Dedifferentiated amniotic fluid mesenchymal stem cell (primary cell): ENCODE data around the gene HYDIN.

Source experiments
- DNase-seq: peaks from one replicate; pipeline ENCODE4 v3.0.0-alpha.2; 2016; ENCODE audit errors: extremely low spot score

The HYDIN gene

DNA sequence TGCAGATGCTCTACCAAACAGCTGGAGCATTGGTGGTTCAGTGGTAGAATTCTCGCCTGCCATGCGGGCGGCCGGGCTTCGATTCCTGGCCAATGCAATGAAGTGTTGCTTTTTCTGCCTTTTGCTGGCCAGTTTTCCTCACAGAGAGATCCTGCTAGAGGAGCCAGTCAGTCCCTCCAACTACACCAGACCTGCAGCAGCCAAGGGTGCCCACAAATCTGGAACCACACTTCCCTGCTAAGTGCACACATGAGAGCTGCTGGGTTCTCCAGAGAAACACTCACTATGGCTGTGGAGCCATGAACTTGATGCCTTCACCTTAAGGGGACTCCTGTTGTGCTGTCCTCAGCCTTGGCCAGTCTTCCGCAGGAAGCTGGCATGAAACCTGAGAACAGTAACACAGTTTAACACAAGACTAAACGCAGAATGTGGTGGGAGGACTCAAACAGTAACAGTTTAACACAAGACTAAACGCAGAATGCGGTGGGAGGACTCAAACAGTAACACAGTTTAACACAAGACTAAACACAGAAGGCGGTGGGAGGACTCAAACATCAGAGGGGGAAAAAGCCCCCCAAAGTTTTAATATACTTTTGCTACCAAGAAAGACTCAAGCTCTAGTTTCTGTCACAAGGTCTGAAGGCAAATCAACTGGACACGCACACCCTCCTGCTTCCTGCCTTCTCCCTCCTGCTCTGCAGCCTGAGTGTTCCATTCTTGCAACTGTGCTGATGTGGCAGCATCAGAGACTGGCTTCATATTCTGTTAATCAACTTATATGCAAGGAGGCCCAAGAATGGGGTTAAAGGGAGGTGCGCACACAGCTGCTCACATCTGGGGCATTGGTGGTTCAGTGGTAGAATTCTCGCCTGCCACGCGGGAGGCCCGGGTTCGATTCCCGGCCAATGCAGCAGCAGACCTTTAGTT lies 441.6 kb downstream of the HYDIN start:
- peak; percentile 61 for DNase-seq

DNA sequence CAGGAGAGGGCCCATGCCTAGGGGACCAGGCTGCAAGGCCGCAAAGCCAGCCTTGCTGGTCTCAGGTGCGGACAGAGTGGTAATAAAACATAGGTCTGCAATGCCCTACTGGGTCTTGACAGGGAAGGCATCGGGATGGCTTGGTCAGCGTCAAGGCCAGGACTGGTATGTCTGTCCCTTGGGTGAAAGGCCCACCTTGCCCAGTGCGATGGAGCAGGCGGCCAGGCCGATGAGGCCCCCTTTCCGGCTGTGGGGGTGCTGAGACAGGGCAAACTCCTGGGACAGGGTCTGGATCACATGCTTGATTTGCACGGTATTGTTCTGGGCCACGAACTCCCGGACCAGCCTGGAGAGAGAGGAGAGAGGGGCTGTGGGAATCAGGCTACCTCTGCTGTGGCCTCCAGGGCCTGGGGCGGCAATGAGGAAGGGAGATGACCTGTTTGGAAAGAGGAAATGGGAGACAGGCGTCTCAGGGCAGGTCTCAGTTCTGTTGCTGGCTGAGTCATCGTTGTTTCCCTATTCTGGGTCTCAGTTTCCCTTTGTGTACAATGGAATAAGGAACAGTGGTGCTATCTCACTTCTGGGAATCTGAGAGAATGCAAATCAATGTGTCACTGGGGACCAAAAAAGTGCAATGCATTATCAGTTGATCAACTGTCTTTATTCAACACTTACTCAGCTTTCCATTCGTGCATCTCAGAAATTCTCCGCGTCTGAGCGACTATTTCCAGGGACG lies 444.3 kb downstream of the HYDIN start:
- DNase-seq = no peak

DNA sequence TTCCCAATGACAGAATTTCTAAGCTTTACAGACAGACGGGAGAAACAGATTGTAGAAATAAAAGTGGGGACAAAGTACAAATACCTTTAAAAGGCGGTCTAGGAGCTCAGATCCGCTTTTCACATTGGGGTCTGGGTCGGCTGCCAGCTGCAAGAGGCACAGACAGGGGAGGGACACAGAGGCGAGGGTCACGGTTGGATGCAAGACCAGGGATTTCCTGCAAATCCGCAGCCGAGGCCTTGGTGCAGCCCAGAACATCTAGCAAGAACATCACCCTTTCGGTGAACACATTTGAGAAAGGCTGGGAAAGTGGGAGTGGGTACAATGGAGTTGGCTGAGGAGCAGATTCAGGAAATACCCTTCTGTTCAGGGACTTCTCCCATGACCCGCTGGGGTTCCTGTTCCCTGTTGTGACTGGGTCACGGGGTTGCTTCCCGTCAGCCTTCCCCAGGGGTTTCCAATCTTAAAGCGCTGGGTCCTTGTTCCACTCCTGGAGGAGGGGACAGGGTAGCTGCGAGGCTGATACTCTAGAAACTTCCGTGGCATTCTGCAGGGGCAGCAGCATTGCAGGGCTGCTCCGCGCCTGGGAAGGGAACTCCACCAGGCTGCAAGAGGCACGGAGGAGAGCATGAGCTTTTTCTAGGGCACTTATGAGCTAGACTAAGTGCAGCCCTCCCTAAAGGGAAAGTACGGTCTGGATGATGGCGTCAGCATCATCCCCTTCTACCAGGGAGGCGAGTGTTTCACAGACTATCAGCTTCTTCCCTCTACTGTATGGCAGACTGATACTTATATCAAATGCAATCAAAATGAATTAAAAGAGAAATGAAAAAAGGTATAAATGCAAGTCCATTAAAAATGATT lies 445.6 kb downstream of the HYDIN start:
- DNase-seq = no peak

DNA sequence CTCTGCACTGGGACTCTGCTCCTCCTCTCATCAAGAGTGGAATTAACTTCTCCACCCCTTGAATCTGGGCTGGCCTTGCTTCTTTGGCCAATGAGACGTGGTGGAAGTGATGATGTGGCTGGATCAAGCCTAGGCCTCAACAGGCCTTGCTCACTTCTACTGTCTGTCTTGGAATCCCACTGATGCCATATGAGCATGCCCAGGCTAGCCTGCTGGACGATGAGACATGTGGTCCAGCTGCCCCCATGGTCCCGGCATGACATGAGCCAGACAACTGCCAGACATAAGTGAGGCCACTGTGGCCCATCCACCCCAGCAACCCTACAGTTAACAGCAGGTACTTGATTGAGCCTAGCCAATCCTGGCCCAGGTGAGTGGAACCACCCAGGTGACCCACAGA lies 448.3 kb downstream of the HYDIN start:
- no peak for DNase-seq

DNA sequence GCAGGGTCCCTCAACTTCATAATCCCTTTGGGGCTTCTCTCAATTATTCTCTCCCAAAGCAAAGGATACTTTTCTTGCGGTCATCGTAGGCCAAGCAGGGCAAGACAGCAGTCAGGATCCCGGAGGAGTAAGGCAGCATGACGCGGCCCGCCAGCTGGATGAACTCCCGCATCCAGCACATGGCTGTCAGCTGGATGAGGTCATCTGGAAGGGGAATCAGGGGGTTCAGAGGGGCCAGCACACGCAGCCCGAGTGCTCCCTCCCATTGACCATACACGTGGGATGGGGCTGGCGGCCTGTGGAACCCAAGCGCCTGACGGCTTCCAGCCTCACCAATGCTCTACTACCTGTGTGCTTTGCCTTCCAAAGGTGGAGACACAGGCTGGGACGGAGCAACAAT lies 448.7 kb downstream of the HYDIN start:
- DNase-seq = no peak

DNA sequence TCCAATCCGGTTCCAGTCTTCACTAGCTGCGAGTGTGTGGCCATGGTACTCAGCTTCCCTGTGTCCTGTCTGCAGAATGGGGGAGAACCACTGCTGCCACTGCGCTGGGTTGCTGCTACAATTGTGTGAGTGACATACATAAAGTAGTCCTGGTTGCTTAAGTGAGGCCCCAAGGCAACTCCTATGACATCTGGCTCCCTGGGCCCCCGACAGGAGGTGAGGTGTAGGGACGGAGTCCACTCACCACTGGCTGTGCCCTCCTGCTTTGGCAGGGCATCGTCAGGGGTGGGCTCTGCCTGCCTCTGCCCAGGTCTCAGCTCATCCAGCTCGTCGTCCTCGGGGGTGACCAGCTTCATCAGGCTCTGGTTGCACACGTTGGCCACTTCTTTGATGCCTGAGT lies 450.0 kb downstream of the HYDIN start:
- DNase-seq = no peak

DNA sequence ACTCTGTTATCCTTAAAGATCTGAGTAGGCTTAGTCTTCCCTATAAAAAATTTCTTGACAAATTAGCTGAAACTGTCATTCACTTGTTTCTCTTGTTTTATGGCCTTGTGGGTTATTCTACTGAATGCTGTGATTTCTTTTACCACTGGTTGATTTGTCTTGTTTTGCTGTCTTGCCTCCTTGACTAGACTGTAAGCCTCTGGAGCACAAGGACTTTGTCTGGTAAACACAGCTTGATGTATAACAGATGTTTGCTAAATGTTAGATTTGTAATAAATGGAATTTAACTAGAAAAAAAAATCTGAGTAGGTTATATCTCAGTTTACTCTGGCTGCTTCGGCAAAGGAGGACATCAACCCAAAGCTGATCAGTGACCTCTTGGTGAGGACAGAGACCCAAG lies 451.2 kb downstream of the HYDIN start:
- peak; percentile 43 for DNase-seq

DNA sequence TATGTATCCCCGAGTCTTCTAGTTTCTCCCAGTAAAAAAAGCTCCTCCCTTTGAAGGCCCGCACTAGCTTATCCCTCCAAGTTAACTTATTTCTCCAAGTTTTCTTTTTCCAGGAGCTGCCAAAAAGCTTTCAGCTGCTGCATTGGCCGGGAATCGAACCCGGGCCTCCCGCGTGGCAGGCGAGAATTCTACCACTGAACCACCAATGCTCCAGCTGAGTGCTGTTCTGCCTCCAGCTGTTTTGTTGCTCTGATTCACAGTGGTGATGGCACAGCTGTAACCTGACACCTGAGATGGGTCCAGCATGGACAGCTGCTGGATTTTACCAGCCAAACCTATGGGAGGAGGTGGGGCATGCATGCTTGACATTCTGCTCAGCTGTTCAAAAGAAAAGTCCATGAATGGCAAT lies 451.6 kb downstream of the HYDIN start:
- peak; percentile 82 for DNase-seq

DNA sequence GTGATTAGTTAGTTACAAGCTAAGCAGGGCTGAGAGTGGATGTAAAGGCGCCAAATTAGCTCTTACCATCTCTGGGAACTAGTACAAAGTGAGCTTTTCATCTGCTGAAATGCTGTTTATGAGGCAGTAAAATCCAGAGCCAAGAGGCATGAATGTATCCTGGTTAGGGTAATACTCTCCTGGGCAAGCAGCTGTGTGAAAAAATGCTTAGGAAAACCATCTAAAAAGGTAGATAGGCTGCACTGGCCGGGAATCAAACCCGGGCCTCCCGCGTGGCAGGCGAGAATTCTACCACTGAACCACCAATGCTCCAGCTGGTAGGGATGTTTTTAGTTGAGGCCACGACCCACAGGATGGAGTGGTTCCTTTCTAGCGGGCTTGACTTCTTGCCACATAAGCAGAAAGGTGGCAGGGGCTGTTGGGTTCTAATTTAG lies 452.5 kb downstream of the HYDIN start:
- DNase-seq = no peak

DNA sequence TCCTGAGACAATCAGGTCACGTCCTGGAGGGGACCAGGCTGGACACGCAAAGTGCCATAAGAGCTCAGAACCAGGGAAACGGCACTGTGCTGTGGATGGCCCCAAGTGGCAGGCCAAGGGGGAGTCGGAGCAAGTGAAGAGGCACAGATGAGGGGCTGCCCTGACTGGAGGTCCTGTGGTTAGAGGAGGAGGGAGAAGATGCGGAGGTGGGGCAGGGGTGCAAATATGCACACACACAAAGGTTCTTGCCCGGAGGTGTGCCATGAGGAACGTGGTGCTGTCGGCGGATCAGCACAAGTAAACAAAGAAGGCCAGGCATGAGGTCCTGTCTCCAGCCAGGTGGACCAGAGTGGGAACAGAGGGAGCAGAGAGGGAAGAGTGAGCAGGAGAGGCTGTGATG lies 453.0 kb downstream of the HYDIN start:
- no peak for DNase-seq

DNA sequence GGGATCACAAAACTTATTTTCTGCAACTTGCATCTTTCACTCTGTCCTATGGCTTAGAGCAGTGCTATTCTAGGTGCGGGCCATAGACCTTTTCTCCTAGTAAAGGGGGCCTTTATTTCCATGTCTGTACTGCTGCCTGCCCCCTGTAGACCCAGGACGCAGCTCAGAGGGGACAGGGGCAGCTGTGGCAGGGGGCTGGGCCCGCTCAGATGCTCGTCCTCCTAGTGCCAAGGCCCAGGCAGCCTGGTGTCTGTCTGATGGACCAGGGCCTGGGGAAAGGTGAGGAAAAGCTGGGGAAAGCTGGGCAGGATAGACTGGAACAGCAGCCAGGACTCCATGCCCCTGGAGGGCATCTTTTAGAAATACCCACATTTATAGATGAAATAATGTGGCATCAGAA lies 455.1 kb downstream of the HYDIN start:
- DNase-seq = no peak

DNA sequence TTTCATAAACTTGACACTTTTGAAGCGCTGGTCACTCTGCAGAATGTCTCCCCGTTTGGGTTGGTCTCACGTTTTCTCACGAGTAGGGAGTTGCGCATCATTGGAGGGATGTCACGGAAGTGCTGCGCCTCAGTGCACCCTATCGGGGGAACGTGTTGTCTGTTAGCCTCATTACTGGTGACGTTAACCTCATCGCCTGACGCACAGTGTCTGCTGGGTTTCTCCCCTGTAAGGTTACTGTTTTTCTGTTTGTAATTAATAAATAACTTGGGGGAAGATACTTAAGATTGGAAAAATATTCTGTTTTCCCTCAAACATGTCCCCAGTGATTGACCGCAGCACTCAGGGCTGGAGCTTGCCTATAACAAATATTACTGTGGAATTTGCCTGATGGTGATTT lies 456.3 kb downstream of the HYDIN start:
- no peak for DNase-seq

DNA sequence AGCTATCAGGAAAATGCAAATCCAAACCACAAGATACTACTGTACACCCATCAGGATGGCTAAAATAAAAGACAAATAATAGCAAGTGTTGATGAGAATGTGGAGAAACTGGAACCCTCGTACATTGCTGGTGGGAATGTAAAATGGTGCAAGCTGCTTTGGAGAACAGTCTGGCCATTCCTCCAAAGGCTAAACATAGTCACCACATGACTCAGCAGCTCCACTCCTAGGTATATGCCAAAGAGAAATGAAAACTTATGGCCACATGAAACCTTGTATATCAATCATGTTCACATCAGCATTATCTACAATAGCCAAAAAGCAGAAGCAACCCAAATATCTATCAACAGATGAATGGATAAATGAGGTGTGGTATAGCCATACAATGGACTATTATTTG lies 458.0 kb downstream of the HYDIN start:
- DNase-seq = no peak

DNA sequence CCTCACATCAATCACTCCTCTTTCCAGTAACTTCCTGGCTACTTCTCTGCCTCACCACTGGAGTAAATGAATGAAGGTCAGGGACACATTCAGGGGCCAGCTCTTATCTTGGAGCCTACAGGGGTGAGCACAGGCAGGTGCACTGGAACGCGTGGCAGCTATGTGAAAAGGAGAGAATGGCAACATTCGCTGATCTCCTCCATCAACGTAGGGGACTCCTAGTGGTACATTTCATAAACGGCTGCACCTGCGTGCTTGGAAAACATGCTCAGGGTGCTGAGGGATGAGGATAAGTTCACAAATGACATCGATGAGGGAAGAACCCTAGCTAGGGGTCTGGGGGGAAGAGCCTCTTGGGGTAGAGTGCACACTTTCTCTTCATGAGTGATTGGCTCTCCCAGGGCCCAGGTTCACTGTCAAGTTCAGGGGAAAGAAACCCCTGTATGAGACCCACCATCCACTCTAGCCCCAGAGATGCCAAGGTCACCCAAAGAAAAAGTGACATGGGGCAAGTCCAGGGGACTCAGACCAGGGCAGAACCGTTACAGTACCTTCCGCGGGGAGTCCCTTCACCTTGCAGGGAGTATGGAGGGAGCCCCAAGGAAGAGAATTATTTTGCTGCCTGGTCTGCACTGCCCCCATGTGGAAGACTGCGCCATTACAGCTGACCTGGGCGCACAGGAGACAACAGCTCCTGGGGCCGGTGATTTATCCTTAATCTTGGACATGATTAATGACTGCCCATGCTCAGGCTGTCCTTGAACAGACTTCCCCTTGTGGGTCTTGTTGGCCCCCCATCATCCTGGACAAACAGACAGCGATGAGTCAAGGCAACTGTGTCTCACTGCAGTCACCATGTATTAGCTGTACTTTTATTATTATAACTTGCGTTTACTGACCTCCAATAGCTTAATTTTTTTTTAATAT lies 459.6 kb downstream of the HYDIN start:
- peak; percentile 38 for DNase-seq

DNA sequence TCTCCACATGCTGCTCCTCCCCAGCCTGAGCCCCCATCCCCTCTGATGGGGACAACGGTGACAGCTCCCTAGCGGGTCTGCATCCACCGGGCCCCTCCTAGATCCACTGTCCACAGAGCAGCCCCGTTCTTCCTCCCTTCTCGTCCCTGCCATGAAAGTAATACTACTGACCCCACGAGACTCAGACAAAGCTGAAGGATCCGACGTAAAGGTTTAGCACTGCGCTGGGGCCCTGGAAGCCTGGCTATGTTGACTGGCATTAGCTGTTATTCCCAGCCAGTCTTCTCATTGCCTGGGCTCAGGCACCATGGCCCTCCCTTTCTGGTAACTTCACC lies 460.3 kb downstream of the HYDIN start:
- no peak for DNase-seq

DNA sequence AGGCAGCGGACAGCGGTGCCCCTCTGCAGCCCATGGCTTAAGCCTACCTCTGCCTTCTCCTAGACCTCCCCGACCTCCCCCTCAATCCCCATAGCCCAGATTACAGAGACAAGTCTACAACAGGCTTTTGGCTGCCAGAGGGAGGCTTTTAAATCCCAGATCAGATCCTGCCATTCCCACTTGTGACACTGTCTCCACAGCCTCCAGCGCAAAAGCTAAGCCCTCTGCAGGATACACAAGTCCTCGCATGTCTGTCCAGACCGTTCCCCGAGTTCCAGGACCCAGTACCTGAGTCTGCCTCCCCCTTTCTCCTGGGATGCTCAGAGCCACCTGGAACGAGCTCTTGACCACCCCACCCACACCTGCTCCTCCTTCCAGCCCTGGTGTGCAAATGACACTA lies 460.8 kb downstream of the HYDIN start:
- no peak for DNase-seq

DNA sequence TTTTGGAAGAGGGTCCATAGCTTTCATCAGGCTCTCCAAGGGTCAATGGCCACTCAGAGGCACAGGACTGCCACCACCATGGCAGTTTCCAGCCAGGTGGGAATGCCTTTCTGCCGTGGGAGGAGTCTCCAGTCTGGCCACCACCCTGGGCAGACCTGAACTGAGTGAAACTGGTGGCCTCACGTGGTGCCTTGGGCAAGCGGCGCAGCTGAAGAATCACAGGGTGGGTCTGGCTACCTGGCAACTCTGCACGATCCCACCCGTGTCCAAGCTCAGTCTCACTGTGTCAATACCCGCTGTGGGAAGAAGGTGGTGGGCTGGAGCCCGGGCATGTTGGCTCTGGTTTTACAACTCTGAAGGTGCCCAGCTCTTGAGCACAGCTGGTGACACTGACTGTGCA lies 461.4 kb downstream of the HYDIN start:
- DNase-seq = no peak

DNA sequence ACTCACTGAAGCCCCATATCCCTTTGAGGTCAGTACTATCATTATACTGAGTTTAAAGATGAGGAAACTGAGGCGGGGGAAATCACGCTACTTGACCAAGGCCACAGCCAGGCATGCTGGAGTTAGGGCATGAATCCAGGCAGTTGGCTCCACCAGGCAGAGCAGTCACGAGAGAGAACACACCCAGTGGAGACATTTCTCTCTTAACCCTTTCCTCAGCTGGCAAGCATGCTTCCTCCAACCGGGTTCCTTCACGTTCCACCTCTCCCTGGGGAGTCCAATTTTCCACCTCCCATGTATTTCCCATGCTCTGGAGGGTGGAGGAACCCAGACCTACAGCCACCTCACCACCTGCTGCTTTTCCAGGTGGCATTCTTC lies 462.3 kb downstream of the HYDIN start:
- no peak for DNase-seq

DNA sequence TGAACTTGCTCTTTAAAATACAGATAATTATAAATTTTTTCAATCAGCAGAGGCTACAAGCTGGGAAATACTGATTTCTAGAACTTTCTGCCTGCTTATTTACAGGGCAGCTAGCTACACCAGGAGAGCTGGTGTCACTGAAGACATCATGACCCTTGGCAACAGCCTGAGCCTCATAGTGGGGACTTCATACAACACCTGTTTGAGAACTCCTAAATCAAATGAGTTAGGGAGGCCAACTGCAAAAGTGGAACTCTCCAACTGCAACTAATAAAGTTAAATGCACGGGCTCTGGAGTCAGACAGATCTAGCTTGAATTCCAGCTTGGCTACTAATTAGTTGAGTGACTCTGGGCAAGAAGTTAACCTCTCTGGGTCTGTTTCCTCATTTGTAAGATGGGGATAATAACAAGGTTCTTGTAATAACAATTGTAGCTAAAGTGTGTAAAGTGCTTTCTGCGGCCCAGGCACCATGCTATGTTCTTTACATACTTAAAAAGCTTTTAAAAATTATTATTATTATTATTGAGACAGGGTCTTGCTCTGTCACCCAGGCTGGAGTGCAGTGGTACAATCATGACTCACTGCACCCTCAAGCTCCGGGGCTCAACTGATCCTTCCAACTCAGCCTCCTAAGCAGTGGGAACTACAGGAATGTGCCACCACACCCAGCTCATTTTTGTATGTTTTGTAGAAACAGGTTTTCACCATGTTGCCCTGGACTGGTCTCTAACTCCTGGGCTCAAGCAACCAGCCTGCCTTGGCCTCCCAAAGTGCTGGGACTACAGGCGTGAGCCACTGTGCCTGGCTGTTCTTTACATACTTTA lies 462.9 kb downstream of the HYDIN start:
- peak; percentile 43 for DNase-seq

DNA sequence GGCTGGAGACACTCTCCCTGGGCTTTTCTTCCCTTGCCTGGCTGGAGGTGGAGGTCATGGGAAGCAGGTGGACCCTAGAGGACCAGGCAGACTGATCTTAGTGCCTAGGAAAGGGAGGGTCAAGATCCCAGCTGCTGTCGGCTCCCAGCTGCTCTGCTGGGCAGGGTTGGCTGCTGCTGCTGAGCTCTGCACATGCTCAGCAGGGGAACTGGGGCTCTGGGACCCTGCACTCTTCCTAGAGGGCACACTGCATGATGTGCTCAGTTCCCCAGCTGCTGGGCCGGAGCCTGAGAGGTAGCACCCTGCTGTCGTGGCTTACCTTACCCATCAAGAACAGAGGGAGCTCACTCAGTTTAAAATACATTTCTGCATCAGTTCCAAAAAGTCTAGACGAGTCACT lies 463.9 kb downstream of the HYDIN start:
- DNase-seq = no peak
